H1 (cell line): ENCODE results near the gene DISC1.

ENCODE experiments used
- FOSL1 ChIP-seq: IDR thresholded peaks from 2 replicates; pipeline ENCODE4 v1.6.1; 2011; ENCODE audit warnings: mild to moderate bottlenecking, low read depth, low read length, moderate library complexity; ENCODE audit not compliant: insufficient read depth
- TAF1 ChIP-seq: IDR thresholded peaks from 2 replicates; pipeline ENCODE4 v1.6.1; 2011; ENCODE audit warnings: mild to moderate bottlenecking, low read depth, low read length
- TCF12 ChIP-seq: IDR thresholded peaks from 2 replicates; pipeline ENCODE4 v1.6.1; 2011; ENCODE audit warnings: low read depth, mild to moderate bottlenecking, low read length
- TF ChIP-seq, protein P1 (sequence below): IDR thresholded peaks from 2 replicates; pipeline ENCODE4 v1.6.1; 2012; ENCODE audit warnings: low read length, inconsistent platforms
- TF ChIP-seq, protein P2 (sequence below), 3 experiments: IDR thresholded peaks; 1 replicate in 2 of 3; 2 replicates in 1 of 3; pipeline versions ENCODE4 v1.5.1 to v1.6.1; 2011; ENCODE audit warnings: low read length in 3 of 3, mild to moderate bottlenecking in 3 of 3, inconsistent platforms in 2 of 3, low read depth in 1 of 3, moderate library complexity in 1 of 3; ENCODE audit not compliant: insufficient read depth in 1 of 3; ENCODE audit errors: control extremely low read depth in 1 of 3
- TF ChIP-seq, protein P3 (sequence below): IDR thresholded peaks from 2 replicates; pipeline ENCODE4 v1.6.1; 2011; ENCODE audit warnings: low read length, improper control_type of control experiment

DNA sequence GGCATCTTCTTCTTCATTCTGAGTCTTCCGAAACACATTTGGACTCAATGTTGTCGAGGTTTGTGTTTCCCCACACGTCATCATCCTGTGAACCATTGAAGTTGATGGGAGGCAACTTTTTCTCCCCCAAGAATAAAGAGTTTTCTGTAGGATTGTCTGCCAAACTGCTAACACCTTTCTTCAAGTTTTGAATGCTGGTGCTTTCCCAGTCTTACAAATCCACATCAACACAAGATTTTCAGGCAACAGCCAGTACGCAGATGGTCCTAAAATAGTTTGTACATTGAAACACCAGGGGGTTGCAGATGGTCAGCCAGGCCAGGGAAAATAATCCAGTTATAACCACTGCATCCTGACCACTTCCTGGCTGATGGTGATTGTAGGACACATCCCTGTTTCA, 187.9 kb downstream of the DISC1 start:
- TF ChIP-seq, protein P1, sequence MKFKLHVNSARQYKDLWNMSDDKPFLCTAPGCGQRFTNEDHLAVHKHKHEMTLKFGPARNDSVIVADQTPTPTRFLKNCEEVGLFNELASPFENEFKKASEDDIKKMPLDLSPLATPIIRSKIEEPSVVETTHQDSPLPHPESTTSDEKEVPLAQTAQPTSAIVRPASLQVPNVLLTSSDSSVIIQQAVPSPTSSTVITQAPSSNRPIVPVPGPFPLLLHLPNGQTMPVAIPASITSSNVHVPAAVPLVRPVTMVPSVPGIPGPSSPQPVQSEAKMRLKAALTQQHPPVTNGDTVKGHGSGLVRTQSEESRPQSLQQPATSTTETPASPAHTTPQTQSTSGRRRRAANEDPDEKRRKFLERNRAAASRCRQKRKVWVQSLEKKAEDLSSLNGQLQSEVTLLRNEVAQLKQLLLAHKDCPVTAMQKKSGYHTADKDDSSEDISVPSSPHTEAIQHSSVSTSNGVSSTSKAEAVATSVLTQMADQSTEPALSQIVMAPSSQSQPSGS, result no peak
- TF ChIP-seq, protein P2, sequence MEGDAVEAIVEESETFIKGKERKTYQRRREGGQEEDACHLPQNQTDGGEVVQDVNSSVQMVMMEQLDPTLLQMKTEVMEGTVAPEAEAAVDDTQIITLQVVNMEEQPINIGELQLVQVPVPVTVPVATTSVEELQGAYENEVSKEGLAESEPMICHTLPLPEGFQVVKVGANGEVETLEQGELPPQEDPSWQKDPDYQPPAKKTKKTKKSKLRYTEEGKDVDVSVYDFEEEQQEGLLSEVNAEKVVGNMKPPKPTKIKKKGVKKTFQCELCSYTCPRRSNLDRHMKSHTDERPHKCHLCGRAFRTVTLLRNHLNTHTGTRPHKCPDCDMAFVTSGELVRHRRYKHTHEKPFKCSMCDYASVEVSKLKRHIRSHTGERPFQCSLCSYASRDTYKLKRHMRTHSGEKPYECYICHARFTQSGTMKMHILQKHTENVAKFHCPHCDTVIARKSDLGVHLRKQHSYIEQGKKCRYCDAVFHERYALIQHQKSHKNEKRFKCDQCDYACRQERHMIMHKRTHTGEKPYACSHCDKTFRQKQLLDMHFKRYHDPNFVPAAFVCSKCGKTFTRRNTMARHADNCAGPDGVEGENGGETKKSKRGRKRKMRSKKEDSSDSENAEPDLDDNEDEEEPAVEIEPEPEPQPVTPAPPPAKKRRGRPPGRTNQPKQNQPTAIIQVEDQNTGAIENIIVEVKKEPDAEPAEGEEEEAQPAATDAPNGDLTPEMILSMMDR (IDR thresholded peaks at IDR 0.05; ENCODE audit: control extremely low read depth in 1 of 3, insufficient read depth in 1 of 3, low read depth in 1 of 3, low read length in 3 of 3), result no peak
- TF ChIP-seq, protein P3, sequence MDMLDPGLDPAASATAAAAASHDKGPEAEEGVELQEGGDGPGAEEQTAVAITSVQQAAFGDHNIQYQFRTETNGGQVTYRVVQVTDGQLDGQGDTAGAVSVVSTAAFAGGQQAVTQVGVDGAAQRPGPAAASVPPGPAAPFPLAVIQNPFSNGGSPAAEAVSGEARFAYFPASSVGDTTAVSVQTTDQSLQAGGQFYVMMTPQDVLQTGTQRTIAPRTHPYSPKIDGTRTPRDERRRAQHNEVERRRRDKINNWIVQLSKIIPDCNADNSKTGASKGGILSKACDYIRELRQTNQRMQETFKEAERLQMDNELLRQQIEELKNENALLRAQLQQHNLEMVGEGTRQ, result no peak
- TF ChIP-seq FOSL1, result no peak
- TF ChIP-seq TCF12, result no peak
- TF ChIP-seq TAF1, result no peak
